Hematopoietic multipotent progenitor cell treated with erythropoietin and hydrocortisone succinate and interleukin-3 and kit ligand, for 6 days (in vitro differentiated cells): ENCODE results near the gene C10orf62.
A peak's percentile ranks its signal among the peaks of the same experiment; 100 is the strongest.
"Not testable (repeated sequence)": the region's sequence is repeated elsewhere in the genome, so short reads cannot be mapped to it uniquely, and the experiment has no call there.

Experiments used
- DNase-seq: peaks from one replicate; pipeline ENCODE4 v3.0.0-alpha.2; 2015

Gene C10orf62

GRCh38 chr10:97632949-97633884, 43.7 kb downstream of the C10orf62 start, which contains the start of gene MORN4:
Gene MORN4, minus strand, starts transcription at chr10:97633500. Its CDS starts 13,847 bp downstream, at chr10:97619653.
- DNase-seq, result peak; percentile 98

- DNase-seq, result peak; percentile 68
Measured at GRCh38 chr10:97633921-97634320, 44.4 kb downstream of the C10orf62 start.

- no peak for DNase-seq
Measured at GRCh38 chr10:97635577-97635976, 46.1 kb downstream of the C10orf62 start.

- not testable (repeated sequence) for DNase-seq
Measured at GRCh38 chr10:97639090-97639489, 49.6 kb downstream of the C10orf62 start.

- peak; percentile 100 for DNase-seq
Measured at GRCh38 chr10:97640174-97640867, 50.8 kb downstream of the C10orf62 start, which contains the start of gene PI4K2A. Gene PI4K2A, plus strand, starts transcription at chr10:97640671. Its CDS starts 72 bp downstream, at chr10:97640743.
